Neural cell (in vitro differentiated cells): ENCODE results near the gene YBX2.

Experiments used
- CTCF ChIP-seq: fragments of 450-650 bp; IDR thresholded peaks from 2 replicates; pipeline ENCODE4 v1.5.1; 2014; ENCODE audit warnings: antibody characterized with exemption, mild to moderate bottlenecking, moderate library complexity; ENCODE audit not compliant: poor library complexity, severe bottlenecking
- EP300 ChIP-seq: fragments of 450-650 bp; conservative IDR thresholded peaks from 2 replicates; pipeline ENCODE4 v1.6.1; 2014; ENCODE audit warnings: antibody characterized with exemption, mild to moderate bottlenecking, moderate library complexity; ENCODE audit not compliant: poor library complexity, severe bottlenecking
- EZH2 ChIP-seq: fragments of 200-600, 300-800 bp; shearing (Covaris generic), sonication (generic); IDR thresholded peaks from 2 replicates; pipeline ENCODE4 v1.6.1; 2014; ENCODE audit warnings: antibody characterized with exemption, low read length, borderline replicate concordance, mild to moderate bottlenecking; ENCODE audit not compliant: insufficient read depth, poor library complexity, severe bottlenecking
- MXI1 ChIP-seq: fragments of 450-650 bp; conservative IDR thresholded peaks from 2 replicates; pipeline ENCODE4 v1.6.1; 2014; ENCODE audit warnings: antibody characterized with exemption, mild to moderate bottlenecking; ENCODE audit not compliant: poor library complexity, severe bottlenecking
- POLR2AphosphoS5 ChIP-seq: IDR thresholded peaks from 2 replicates; pipeline ENCODE4 v1.6.1; 2012
- RAD21 ChIP-seq: fragments of 450-650 bp; conservative IDR thresholded peaks from 2 replicates; pipeline ENCODE4 v1.6.1; 2014; ENCODE audit warnings: antibody characterized with exemption, mild to moderate bottlenecking, moderate library complexity
- REST ChIP-seq: IDR thresholded peaks from 2 replicates; pipeline ENCODE4 v1.6.1; 2012; ENCODE audit warnings: borderline replicate concordance
- SMC3 ChIP-seq: fragments of 450-650 bp; conservative IDR thresholded peaks from 2 replicates; pipeline ENCODE4 v1.6.1; 2014; ENCODE audit warnings: antibody characterized with exemption, mild to moderate bottlenecking, moderate library complexity; ENCODE audit not compliant: poor library complexity
- TAF1 ChIP-seq: IDR thresholded peaks from 2 replicates; pipeline ENCODE4 v1.6.1; 2012; ENCODE audit warnings: low read depth

DNA sequence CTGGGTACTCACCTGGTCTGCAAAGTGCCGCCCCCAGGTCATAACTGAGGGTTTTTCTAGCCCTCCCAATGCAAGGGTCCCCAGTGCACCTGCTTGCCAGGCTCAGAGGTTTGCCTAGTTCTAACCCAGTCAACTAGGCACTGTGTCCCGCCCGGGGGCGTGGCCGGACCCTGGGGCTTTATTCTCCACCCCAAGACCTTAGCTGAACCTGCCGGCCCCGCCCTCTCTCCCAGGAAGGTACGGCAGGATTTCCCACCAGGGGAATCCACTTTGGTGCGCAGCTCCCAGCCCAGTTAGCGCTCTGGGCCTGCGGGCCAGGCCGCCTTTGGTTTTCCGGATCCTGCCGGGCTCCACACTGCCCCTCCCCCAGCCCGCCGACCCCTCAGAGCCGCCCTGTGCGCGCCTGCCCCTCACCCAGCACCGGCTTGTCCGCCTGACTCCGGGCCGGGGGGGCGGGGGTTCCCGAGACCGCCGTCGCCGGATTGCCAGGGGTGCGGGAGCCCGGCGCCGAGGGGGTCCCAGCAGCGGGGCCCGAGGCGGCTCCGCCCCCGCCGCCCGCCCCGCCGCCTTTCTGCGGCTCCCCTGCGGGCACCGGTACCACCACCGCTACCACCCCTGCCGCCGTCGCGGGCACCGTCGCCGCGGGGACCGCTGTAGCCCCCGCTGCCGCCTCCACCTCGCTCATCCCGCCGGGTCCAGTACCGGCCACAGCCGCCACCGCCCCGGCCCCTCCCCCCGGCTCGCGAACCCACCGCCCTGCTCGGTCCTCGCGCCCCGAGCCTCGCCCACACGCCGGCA, 424 bp downstream of the YBX2 start:
- TF ChIP-seq CTCF (no peak), RAD21 (no peak), EZH2 (no peak), MXI1 (no peak), EP300 (no peak), REST (no peak), SMC3 (no peak), POLR2AphosphoS5 (no peak), TAF1 (no peak)
